Left lung (tissue), 10 donors: Measurements from ENCODE around the gene CNGA3. TPM values are rescaled to one million over a fixed set of nuclear protein-coding genes. Genes with fewer than 3 reads are reported as not detected.
A peak's percentile ranks its signal among the peaks of the same experiment; 100 is the strongest.
"Not testable (repeated sequence)": the region's sequence is repeated elsewhere in the genome, so short reads cannot be mapped to it uniquely, and the experiment has no call there.

Experiments
- ATAC-seq: fragments of 200-7000 bp; cut with Tn5 transposase; one replicate; pipeline ENCODE4 v1.9.1; 2020; ENCODE audit warnings: moderate library complexity
- DNase-seq, 4 donors: peaks; one replicate each; pipeline ENCODE4 v3.0.0-alpha.2; 2013 to 2020
- H3K27ac ChIP-seq, 2 donors: fragments of 200-600 bp; sonication (generic) in 1 of 2; one replicate each; pipeline versions ENCODE4 v1.5.0 to v1.8.0; 2020 to 2021
- H3K27me3 ChIP-seq, 2 donors: fragments of 200-600 bp; sonication (generic) in 1 of 2; one replicate each; pipeline versions ENCODE4 v1.5.0 to v1.8.0; 2020 to 2021
- H3K36me3 ChIP-seq, 2 donors: fragments of 200-600 bp; sonication (generic) in 1 of 2; one replicate each; pipeline versions ENCODE4 v1.5.0 to v1.8.0; 2020 to 2021
- H3K4me1 ChIP-seq, 2 donors: fragments of 200-600 bp; one replicate each; pipeline ENCODE4 v1.8.0; 2021
- H3K4me3 ChIP-seq, 2 donors: fragments of 200-600 bp; sonication (generic) in 1 of 2; one replicate each; pipeline versions ENCODE4 v1.5.0 to v1.8.0; 2020 to 2021; ENCODE audit warnings: mild to moderate bottlenecking in 1 of 2
- H3K9me3 ChIP-seq, 2 donors: fragments of 200-600 bp; sonication (generic) in 1 of 2; one replicate each; pipeline versions ENCODE4 v1.5.0 to v1.8.0; 2020 to 2021
- intact Hi-C, 2 donors: fragments of 100-400 bp; cut with DNase I; formaldehyde crosslinking; loops; one replicate each; pipeline versions ENCODE4 v1.11.2 to v1.14.2; 2022
- polyA plus RNA-seq, 6 donors: library from polyadenylated mRNA; unstranded; fragments of 120-200 nt; gene quantifications; one replicate each; pipeline ENCODE4 v1.2.1, GENCODE V29; 2013; ENCODE audit not compliant: insufficient read length in 6 of 6
- total RNA-seq, 2 donors: library from RNA; stranded (reverse); fragmentation: NEBNext Ultra II Directional; extraction: Animal tissue kit (Norgen Biotek cat#: 25700); gene quantifications; one replicate each; pipeline ENCODE4 v1.2.1, GENCODE V29; 2021
- TF ChIP-seq, protein P1 (sequence below), 2 donors: fragments of 200-600 bp; sonication (generic) in 1 of 2; IDR thresholded peaks; one replicate each; pipeline versions ENCODE4 v1.5.0 to v1.8.0; 2021; ENCODE audit warnings: antibody characterized with exemption in 2 of 2
- donor health status: DM: no; HTN: yes; CAD: no.
- donor health status: DM: no; HTN: no; CAD: no.

Gene CNGA3
- total and polyA plus RNA-seq, 8 donors = 0.04 to 0.10 (median 0.06) TPM; not detected in 3

- peaks cover 0 to 9% of the 10 kb centered on the region in 2 donors for H3K27me3 ChIP-seq
Observed at GRCh38 chr2:98300141-98300874, 45.9 kb upstream of the CNGA3 start.

DNA sequence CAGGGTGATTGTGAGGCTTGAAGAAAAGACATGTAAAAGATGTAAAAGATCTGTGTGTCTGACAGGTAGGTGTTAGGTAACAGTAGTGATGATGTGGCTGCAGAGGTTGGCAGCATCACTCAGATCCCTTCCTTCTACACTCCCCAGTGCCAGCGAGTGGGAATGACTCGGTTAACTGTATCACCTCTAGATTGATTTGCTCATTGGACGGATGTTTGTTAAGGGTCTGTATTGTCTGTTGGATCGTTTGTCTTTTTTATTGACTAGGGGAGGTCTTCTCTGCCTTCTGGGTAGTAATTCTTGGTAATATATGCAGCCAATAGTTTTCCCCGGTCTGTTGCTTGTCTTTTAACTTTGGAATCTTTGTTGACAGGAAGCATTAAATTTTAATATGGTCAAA is 44.8 kb upstream of the CNGA3 start:
- no peaks in the 10 kb centered on the region for H3K36me3 ChIP-seq
- no peaks in the 10 kb centered on the region for H3K4me1 ChIP-seq

More at GRCh38 chr2:98300141-98300874, 45.9 kb upstream of the CNGA3 start:
- intact Hi-C loops = no loop called here
- no peaks in the 10 kb centered on the region for H3K9me3 ChIP-seq
- ATAC-seq = no peak
- TF ChIP-seq, protein P1, sequence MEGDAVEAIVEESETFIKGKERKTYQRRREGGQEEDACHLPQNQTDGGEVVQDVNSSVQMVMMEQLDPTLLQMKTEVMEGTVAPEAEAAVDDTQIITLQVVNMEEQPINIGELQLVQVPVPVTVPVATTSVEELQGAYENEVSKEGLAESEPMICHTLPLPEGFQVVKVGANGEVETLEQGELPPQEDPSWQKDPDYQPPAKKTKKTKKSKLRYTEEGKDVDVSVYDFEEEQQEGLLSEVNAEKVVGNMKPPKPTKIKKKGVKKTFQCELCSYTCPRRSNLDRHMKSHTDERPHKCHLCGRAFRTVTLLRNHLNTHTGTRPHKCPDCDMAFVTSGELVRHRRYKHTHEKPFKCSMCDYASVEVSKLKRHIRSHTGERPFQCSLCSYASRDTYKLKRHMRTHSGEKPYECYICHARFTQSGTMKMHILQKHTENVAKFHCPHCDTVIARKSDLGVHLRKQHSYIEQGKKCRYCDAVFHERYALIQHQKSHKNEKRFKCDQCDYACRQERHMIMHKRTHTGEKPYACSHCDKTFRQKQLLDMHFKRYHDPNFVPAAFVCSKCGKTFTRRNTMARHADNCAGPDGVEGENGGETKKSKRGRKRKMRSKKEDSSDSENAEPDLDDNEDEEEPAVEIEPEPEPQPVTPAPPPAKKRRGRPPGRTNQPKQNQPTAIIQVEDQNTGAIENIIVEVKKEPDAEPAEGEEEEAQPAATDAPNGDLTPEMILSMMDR (IDR thresholded peaks at IDR 0.05) = no peak
- H3K4me1 ChIP-seq = no peaks in the 10 kb centered on the region
- no peak overlapping the region for H3K27ac ChIP-seq
- no peak overlapping the region for H3K4me3 ChIP-seq
- no peaks in the 10 kb centered on the region for H3K36me3 ChIP-seq
- DNase-seq = no peak

GRCh38 chr2:98307131-98307696 is 39.0 kb upstream of the CNGA3 start:
- intact Hi-C loops, H3K36me3 ChIP-seq, H3K4me3 ChIP-seq, H3K4me1 ChIP-seq, H3K9me3 ChIP-seq, ATAC-seq, H3K27ac ChIP-seq, DNase-seq: not testable (repeated sequence)
- peaks cover 0 to 36% of the 10 kb centered on the region in 2 donors for H3K27me3 ChIP-seq

More for the DNA sequence above, 44.8 kb upstream of the CNGA3 start:
- no peaks in the 10 kb centered on the region for H3K9me3 ChIP-seq
- H3K4me3 ChIP-seq = no peak overlapping the region
- ATAC-seq = no peak
- no peak overlapping the region for H3K27ac ChIP-seq
- intact Hi-C loops = no loop called here
- no peak for DNase-seq
- H3K27me3 ChIP-seq = peaks cover 0 to 9% of the 10 kb centered on the region in 2 donors
- TF ChIP-seq, protein P1 (IDR thresholded peaks at IDR 0.05) = no peak

- intact Hi-C loops = no loop called here
- no peak for DNase-seq
Observed at GRCh38 chr2:98308068-98308467, 38.2 kb upstream of the CNGA3 start.

DNA sequence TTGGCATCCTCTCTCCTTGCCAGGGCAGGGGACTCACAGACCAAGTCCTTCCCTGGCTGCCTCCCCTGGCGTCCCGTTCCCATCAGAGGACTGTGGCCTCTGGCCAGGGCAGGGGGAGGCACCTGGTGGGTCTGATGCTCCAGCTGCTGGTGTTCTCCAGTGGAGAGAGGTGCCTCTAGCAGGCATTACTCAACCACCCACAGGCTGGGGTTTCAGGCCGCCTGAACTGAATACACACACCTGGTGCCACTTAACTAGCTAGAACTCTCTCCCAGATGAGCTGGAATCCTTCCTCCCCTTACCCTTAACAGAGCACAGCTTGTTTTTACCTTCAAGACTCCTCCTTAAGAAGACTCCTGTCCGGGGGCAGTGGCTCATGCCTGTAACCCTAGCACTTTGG is 37.7 kb upstream of the CNGA3 start:
- Histone ChIP-seq H3K4me1 (peaks cover 0 to 5% of the 10 kb centered on the region in 2 donors), H3K27me3 (peaks cover 0 to 39% of the 10 kb centered on the region in 2 donors), H3K4me3 (no peak overlapping the region), H3K36me3 (no peaks in the 10 kb centered on the region), H3K9me3 (no peaks in the 10 kb centered on the region), H3K27ac (no peak overlapping the region)
- DNase-seq (no peak), ATAC-seq (peak; percentile 62)
- TF ChIP-seq, protein P1 (IDR thresholded peaks at IDR 0.05) = no peak
- intact Hi-C loops = no loop called here

More at GRCh38 chr2:98308068-98308467, 38.2 kb upstream of the CNGA3 start:
- ATAC-seq = peak; percentile 65
- Histone ChIP-seq H3K27ac (no peak overlapping the region), H3K9me3 (no peaks in the 10 kb centered on the region), H3K36me3 (no peaks in the 10 kb centered on the region), H3K27me3 (peaks cover 0 to 39% of the 10 kb centered on the region in 2 donors), H3K4me1 (peaks cover 0 to 5% of the 10 kb centered on the region in 2 donors), H3K4me3 (no peak overlapping the region)
- TF ChIP-seq, protein P1 (IDR thresholded peaks at IDR 0.05) = no peak
